ENCODE measurements around the gene DMRT2. TPM values are rescaled to one million over a fixed set of nuclear protein-coding genes. Genes with fewer than 3 reads are reported as not detected.

DMRT2 gene
- total RNA-seq, 1 donor, result not detected

DNA sequence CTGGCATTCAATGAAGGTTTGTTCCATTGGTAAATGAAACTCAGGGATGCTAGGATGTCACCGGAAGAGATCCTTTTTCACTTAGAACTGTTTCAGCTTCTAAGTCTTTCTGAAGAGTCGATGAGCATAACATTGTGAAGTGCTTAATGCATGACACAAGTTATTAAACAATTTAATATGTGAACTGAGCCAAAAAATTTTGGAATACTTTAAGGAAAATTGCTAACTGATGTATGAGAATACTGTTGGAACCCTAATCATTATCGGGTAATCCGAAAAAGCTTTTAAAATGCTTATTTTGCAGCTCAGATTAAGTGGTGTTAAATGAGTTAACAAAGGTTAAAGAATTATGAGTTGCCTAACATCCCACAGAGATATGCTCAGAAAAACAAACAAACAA is 34.9 kb downstream of the DMRT2 start:
- no peak for DNase-seq (ENCODE audit: low read depth in 2 of 3, low spot score in 2 of 3)

DNA sequence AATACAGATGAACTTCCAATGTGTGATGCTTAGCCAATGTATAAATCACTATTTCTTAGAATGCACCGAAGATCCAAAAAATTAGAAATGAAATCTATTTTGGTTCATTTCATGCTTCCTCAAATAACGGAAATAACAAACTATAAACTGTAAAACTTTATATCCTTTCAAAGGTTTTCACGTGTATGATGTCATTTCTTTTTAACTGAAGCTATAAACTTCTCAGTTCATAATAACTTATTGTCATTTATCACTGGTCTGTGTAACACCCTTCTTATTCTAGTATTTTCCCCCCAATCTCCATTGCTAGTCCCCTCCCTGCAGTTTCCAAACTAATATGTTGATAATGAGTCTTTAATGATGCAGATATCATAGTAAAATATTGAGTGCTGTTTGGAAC is 36.4 kb downstream of the DMRT2 start:
- DNase-seq (ENCODE audit: low read depth in 2 of 3, low spot score in 2 of 3), result no peak

GRCh38 chr9:1087120-1087881 is 37.1 kb downstream of the DMRT2 start:
- DNase-seq (ENCODE audit: low read depth in 2 of 3, low spot score in 2 of 3), result no peak

DNA sequence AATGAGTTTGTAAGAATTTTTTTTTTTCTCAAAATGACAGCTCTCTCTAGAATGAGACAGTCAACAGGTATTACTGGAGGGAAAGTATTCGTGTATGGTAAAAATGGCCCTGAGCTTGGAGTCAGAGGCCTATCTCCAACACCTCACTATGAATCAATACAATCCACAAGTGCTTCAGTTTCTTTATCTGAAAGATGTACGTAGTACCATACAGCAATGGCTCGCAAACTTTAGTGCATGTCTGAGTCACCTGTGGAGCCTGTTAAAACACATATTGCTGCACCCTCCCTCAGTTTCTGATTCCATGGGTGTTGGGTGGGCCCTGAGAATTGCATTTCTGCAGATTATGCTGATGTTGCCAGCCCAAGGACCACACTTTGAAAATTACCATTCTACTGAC is 44.6 kb downstream of the DMRT2 start:
- DNase-seq (ENCODE audit: low read depth in 2 of 3, low spot score in 2 of 3), result no peak

DNA sequence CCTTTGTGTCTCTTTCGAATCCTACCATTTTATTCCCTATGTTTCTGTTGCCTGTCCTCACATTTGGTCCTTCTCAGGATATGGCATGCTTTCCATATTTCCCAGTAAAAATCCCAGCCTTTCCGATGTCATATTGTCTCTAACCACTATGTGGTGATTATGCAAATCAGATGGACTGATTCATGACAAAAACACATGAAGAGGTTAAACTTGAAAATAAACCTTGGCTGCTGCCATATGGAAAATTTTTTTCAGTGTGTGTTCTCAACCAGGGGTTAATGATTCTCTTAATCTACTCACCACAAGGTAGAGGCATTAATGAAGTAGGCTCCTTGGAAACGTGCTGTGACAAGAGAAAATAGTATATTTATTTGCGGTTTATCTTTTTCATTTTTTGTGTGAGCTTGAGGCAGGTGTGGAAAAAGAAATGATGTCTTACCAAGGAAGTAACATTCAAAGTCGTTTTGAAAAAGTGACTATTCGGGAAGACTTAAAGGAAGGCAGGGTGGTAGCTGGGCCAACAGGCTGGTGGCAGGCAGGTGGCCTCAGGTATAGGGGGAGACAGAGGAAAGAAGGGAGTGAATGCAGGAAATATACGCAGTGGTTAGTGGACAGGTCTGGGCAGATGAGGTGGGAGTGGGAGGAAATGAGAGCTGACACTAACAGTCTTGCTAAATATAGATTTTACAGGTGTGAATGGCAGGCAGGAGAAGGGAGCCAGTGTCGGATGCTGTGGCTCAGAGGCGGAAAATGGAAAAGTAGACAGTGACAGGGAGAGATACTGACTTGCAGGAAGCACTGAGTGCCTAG is 46.2 kb downstream of the DMRT2 start:
- DNase-seq (ENCODE audit: low read depth in 2 of 3, low spot score in 2 of 3), result no peak

DNA sequence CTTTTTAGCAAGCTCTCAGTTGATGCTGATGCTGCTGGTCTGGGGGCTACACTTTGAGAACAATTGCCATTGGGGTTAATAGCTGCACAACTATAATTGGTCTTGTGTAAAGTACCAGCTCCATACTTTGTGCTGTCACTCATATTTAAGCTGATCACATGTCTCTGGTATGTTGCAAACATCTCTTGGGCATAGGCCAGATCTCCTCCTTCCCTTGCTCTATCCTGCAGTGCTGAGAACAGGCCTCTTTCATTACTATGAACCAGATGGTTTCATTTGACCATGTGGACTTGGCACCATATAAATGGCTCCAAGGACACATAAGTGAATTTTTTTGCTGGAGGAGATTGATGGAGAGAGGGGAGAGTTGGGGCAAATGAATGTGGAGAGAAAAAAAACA is 48.4 kb downstream of the DMRT2 start:
- no peak for DNase-seq (ENCODE audit: low read depth in 2 of 3, low spot score in 2 of 3)

DNA sequence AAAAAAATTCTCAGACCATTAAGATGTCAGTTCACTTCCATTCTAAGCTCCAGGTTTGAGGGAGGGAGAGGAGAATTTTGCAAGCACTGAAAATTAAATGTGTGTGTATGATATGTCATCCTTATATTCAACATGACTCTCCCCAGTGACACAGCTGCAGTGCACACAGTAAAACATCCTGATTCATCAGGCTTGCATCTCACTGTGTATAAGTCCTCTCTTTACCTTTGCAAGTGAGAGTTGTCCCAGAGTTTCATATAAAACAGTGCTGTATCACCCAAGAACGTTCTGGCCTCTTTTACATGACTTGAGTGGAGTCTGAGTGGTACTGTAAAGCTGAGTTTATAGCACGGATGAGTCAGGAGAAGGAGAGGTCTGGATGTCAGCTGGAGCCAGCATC is 50.0 kb downstream of the DMRT2 start:
- no peak for DNase-seq (ENCODE audit: low read depth in 2 of 3, low spot score in 2 of 3)

GRCh38 chr9:1100945-1101344 is 50.8 kb downstream of the DMRT2 start:
- peak in 2 of 3 donors; percentile 9 to 31 for DNase-seq (ENCODE audit: low read depth in 2 of 3, low spot score in 2 of 3)

GRCh38 chr9:1101846-1102641 is 51.9 kb downstream of the DMRT2 start:
- no peak for DNase-seq (ENCODE audit: low read depth in 2 of 3, low spot score in 2 of 3)

GRCh38 chr9:1102642-1102970 is 52.4 kb downstream of the DMRT2 start:
- DNase-seq (ENCODE audit: low read depth in 2 of 3, low spot score in 2 of 3), result no peak

Small RNAs within 50 kb of the gene (small RNA-seq; reads per million reads assigned to genes)
- not detected for gene RNU6-1073P

Other genes starting within 250 kb of the DMRT2 start
- not detected for gene DMRT1, start 208.7 kb upstream of the DMRT2 start, total RNA-seq
- under 0.01 TPM for gene DMRT3, start 73.7 kb upstream of the DMRT2 start, total RNA-seq

Data from hematopoietic multipotent progenitor cell (in vitro differentiated cells).